Measurements from ENCODE around the gene PRKG1. TPM values are rescaled to one million over a fixed set of nuclear protein-coding genes. Genes with fewer than 3 reads are reported as not detected.

PRKG1 gene
- polyA plus RNA-seq, 2 donors: 0.84 to 0.87 TPM

- WGBS, 2 donors: 85% methylated on average over 3 of the region's 3 CpGs
- Histone ChIP-seq H3K27ac (ENCODE audit: low read depth in 2 of 2, low read length in 1 of 2) (no peak overlapping the region), H3K4me3 (ENCODE audit: low read depth in 1 of 2, low read length in 2 of 2) (no peak overlapping the region)
Observed at GRCh38 chr10:52115823-52116222, 1041.5 kb downstream of the PRKG1 start.

GRCh38 chr10:52119507-52119906 lies 1045.2 kb downstream of the PRKG1 start:
- Histone ChIP-seq H3K27ac (ENCODE audit: low read depth in 2 of 2, low read length in 1 of 2) (no peak overlapping the region), H3K4me3 (ENCODE audit: low read depth in 1 of 2, low read length in 2 of 2) (no peak overlapping the region), H3K36me3 (ENCODE audit: control insufficient read depth in 2 of 2, insufficient read depth in 2 of 2, low read length in 1 of 2) (no peaks in the 10 kb centered on the region), H3K27me3 (ENCODE audit: control insufficient read depth in 1 of 2, insufficient read depth in 2 of 2, low read length in 2 of 2) (no peaks in the 10 kb centered on the region), H3K9me3 (ENCODE audit: control insufficient read depth in 2 of 2, insufficient read depth in 1 of 2, low read depth in 1 of 2, low read length in 1 of 2) (no peaks in the 10 kb centered on the region), H3K4me1 (ENCODE audit: control insufficient read depth in 2 of 2, insufficient read depth in 2 of 2, low read length in 1 of 2) (no peaks in the 10 kb centered on the region)

More at GRCh38 chr10:52115823-52116222, 1041.5 kb downstream of the PRKG1 start:
- no peaks in the 10 kb centered on the region for H3K27me3 ChIP-seq (ENCODE audit: control insufficient read depth in 1 of 2, insufficient read depth in 2 of 2, low read length in 2 of 2)
- no peaks in the 10 kb centered on the region for H3K4me1 ChIP-seq (ENCODE audit: control insufficient read depth in 2 of 2, insufficient read depth in 2 of 2, low read length in 1 of 2)
- H3K9me3 ChIP-seq (ENCODE audit: control insufficient read depth in 2 of 2, insufficient read depth in 1 of 2, low read depth in 1 of 2, low read length in 1 of 2): no peaks in the 10 kb centered on the region
- H3K36me3 ChIP-seq (ENCODE audit: control insufficient read depth in 2 of 2, insufficient read depth in 2 of 2, low read length in 1 of 2): no peaks in the 10 kb centered on the region

GRCh38 chr10:52121688-52122087 lies 1047.4 kb downstream of the PRKG1 start:
- H3K9me3 ChIP-seq (ENCODE audit: control insufficient read depth in 2 of 2, insufficient read depth in 1 of 2, low read depth in 1 of 2, low read length in 1 of 2): no peaks in the 10 kb centered on the region
- H3K4me3 ChIP-seq (ENCODE audit: low read depth in 1 of 2, low read length in 2 of 2): no peak overlapping the region
- no peaks in the 10 kb centered on the region for H3K36me3 ChIP-seq (ENCODE audit: control insufficient read depth in 2 of 2, insufficient read depth in 2 of 2, low read length in 1 of 2)
- no peaks in the 10 kb centered on the region for H3K4me1 ChIP-seq (ENCODE audit: control insufficient read depth in 2 of 2, insufficient read depth in 2 of 2, low read length in 1 of 2)
- H3K27me3 ChIP-seq (ENCODE audit: control insufficient read depth in 1 of 2, insufficient read depth in 2 of 2, low read length in 2 of 2): no peaks in the 10 kb centered on the region
- H3K27ac ChIP-seq (ENCODE audit: low read depth in 2 of 2, low read length in 1 of 2): no peak overlapping the region
- 54 to 68% methylated on average over 4 of the region's 4 CpGs for WGBS, 2 donors

GRCh38 chr10:52128056-52128683 lies 1053.9 kb downstream of the PRKG1 start:
- no peaks in the 10 kb centered on the region for H3K36me3 ChIP-seq (ENCODE audit: control insufficient read depth in 2 of 2, insufficient read depth in 2 of 2, low read length in 1 of 2)
- H3K27ac ChIP-seq (ENCODE audit: low read depth in 2 of 2, low read length in 1 of 2): no peak overlapping the region
- H3K4me3 ChIP-seq (ENCODE audit: low read depth in 1 of 2, low read length in 2 of 2): no peak overlapping the region
- no peaks in the 10 kb centered on the region for H3K4me1 ChIP-seq (ENCODE audit: control insufficient read depth in 2 of 2, insufficient read depth in 2 of 2, low read length in 1 of 2)
- 74 to 76% methylated on average over 8 of the region's 8 CpGs for WGBS, 2 donors
- no peaks in the 10 kb centered on the region for H3K27me3 ChIP-seq (ENCODE audit: control insufficient read depth in 1 of 2, insufficient read depth in 2 of 2, low read length in 2 of 2)
- no peaks in the 10 kb centered on the region for H3K9me3 ChIP-seq (ENCODE audit: control insufficient read depth in 2 of 2, insufficient read depth in 1 of 2, low read depth in 1 of 2, low read length in 1 of 2)

GRCh38 chr10:52129410-52130178 lies 1055.3 kb downstream of the PRKG1 start:
- no peak overlapping the region for H3K27ac ChIP-seq (ENCODE audit: low read depth in 2 of 2, low read length in 1 of 2)
- WGBS, 2 donors: 93 to 95% methylated on average over 3 of the region's 3 CpGs
- H3K4me3 ChIP-seq (ENCODE audit: low read depth in 1 of 2, low read length in 2 of 2): no peak overlapping the region
- no peaks in the 10 kb centered on the region for H3K4me1 ChIP-seq (ENCODE audit: control insufficient read depth in 2 of 2, insufficient read depth in 2 of 2, low read length in 1 of 2)
- H3K9me3 ChIP-seq (ENCODE audit: control insufficient read depth in 2 of 2, insufficient read depth in 1 of 2, low read depth in 1 of 2, low read length in 1 of 2): no peaks in the 10 kb centered on the region
- H3K36me3 ChIP-seq (ENCODE audit: control insufficient read depth in 2 of 2, insufficient read depth in 2 of 2, low read length in 1 of 2): no peaks in the 10 kb centered on the region
- no peaks in the 10 kb centered on the region for H3K27me3 ChIP-seq (ENCODE audit: control insufficient read depth in 1 of 2, insufficient read depth in 2 of 2, low read length in 2 of 2)

GRCh38 chr10:52135101-52135500 lies 1060.8 kb downstream of the PRKG1 start:
- H3K27ac ChIP-seq (ENCODE audit: low read depth in 2 of 2, low read length in 1 of 2): no peak overlapping the region
- no peaks in the 10 kb centered on the region for H3K4me1 ChIP-seq (ENCODE audit: control insufficient read depth in 2 of 2, insufficient read depth in 2 of 2, low read length in 1 of 2)
- no peaks in the 10 kb centered on the region for H3K9me3 ChIP-seq (ENCODE audit: control insufficient read depth in 2 of 2, insufficient read depth in 1 of 2, low read depth in 1 of 2, low read length in 1 of 2)
- WGBS, 2 donors: 63 to 73% methylated on average over 2 of the region's 2 CpGs
- no peaks in the 10 kb centered on the region for H3K27me3 ChIP-seq (ENCODE audit: control insufficient read depth in 1 of 2, insufficient read depth in 2 of 2, low read length in 2 of 2)
- H3K4me3 ChIP-seq (ENCODE audit: low read depth in 1 of 2, low read length in 2 of 2): no peak overlapping the region
- no peaks in the 10 kb centered on the region for H3K36me3 ChIP-seq (ENCODE audit: control insufficient read depth in 2 of 2, insufficient read depth in 2 of 2, low read length in 1 of 2)

GRCh38 chr10:52136921-52137320 lies 1062.6 kb downstream of the PRKG1 start:
- no peaks in the 10 kb centered on the region for H3K36me3 ChIP-seq (ENCODE audit: control insufficient read depth in 2 of 2, insufficient read depth in 2 of 2, low read length in 1 of 2)
- H3K4me3 ChIP-seq (ENCODE audit: low read depth in 1 of 2, low read length in 2 of 2): no peak overlapping the region
- H3K9me3 ChIP-seq (ENCODE audit: control insufficient read depth in 2 of 2, insufficient read depth in 1 of 2, low read depth in 1 of 2, low read length in 1 of 2): no peaks in the 10 kb centered on the region
- H3K4me1 ChIP-seq (ENCODE audit: control insufficient read depth in 2 of 2, insufficient read depth in 2 of 2, low read length in 1 of 2): no peaks in the 10 kb centered on the region
- 87 to 94% methylated on average over 2 of the region's 2 CpGs for WGBS, 2 donors
- no peaks in the 10 kb centered on the region for H3K27me3 ChIP-seq (ENCODE audit: control insufficient read depth in 1 of 2, insufficient read depth in 2 of 2, low read length in 2 of 2)
- no peak overlapping the region for H3K27ac ChIP-seq (ENCODE audit: low read depth in 2 of 2, low read length in 1 of 2)

GRCh38 chr10:52143338-52143737 lies 1069.1 kb downstream of the PRKG1 start:
- Histone ChIP-seq H3K36me3 (ENCODE audit: control insufficient read depth in 2 of 2, insufficient read depth in 2 of 2, low read length in 1 of 2) (no peaks in the 10 kb centered on the region), H3K27ac (ENCODE audit: low read depth in 2 of 2, low read length in 1 of 2) (no peak overlapping the region), H3K4me1 (ENCODE audit: control insufficient read depth in 2 of 2, insufficient read depth in 2 of 2, low read length in 1 of 2) (no peaks in the 10 kb centered on the region), H3K4me3 (ENCODE audit: low read depth in 1 of 2, low read length in 2 of 2) (no peak overlapping the region), H3K27me3 (ENCODE audit: control insufficient read depth in 1 of 2, insufficient read depth in 2 of 2, low read length in 2 of 2) (no peaks in the 10 kb centered on the region), H3K9me3 (ENCODE audit: control insufficient read depth in 2 of 2, insufficient read depth in 1 of 2, low read depth in 1 of 2, low read length in 1 of 2) (no peaks in the 10 kb centered on the region)
- WGBS, 2 donors: 63 to 71% methylated on average over 1 of the region's 1 CpG

- no peaks in the 10 kb centered on the region for H3K4me1 ChIP-seq (ENCODE audit: control insufficient read depth in 2 of 2, insufficient read depth in 2 of 2, low read length in 1 of 2)
- no peaks in the 10 kb centered on the region for H3K27me3 ChIP-seq (ENCODE audit: control insufficient read depth in 1 of 2, insufficient read depth in 2 of 2, low read length in 2 of 2)
- H3K36me3 ChIP-seq (ENCODE audit: control insufficient read depth in 2 of 2, insufficient read depth in 2 of 2, low read length in 1 of 2): no peaks in the 10 kb centered on the region
- no peak overlapping the region for H3K4me3 ChIP-seq (ENCODE audit: low read depth in 1 of 2, low read length in 2 of 2)
- WGBS, 2 donors: 21 to 27% methylated on average over 1 of the region's 1 CpG
- H3K9me3 ChIP-seq (ENCODE audit: control insufficient read depth in 2 of 2, insufficient read depth in 1 of 2, low read depth in 1 of 2, low read length in 1 of 2): no peaks in the 10 kb centered on the region
- H3K27ac ChIP-seq (ENCODE audit: low read depth in 2 of 2, low read length in 1 of 2): no peak overlapping the region
Observed at GRCh38 chr10:52145636-52146035, 1071.3 kb downstream of the PRKG1 start.

- Histone ChIP-seq H3K4me3 (ENCODE audit: low read depth in 1 of 2, low read length in 2 of 2) (no peak overlapping the region), H3K27ac (ENCODE audit: low read depth in 2 of 2, low read length in 1 of 2) (no peak overlapping the region), H3K36me3 (ENCODE audit: control insufficient read depth in 2 of 2, insufficient read depth in 2 of 2, low read length in 1 of 2) (no peaks in the 10 kb centered on the region), H3K4me1 (ENCODE audit: control insufficient read depth in 2 of 2, insufficient read depth in 2 of 2, low read length in 1 of 2) (no peaks in the 10 kb centered on the region), H3K27me3 (ENCODE audit: control insufficient read depth in 1 of 2, insufficient read depth in 2 of 2, low read length in 2 of 2) (no peaks in the 10 kb centered on the region), H3K9me3 (ENCODE audit: control insufficient read depth in 2 of 2, insufficient read depth in 1 of 2, low read depth in 1 of 2, low read length in 1 of 2) (no peaks in the 10 kb centered on the region)
- 47 to 55% methylated on average over 2 of the region's 2 CpGs for WGBS, 2 donors
Observed at GRCh38 chr10:52146766-52147165, 1072.5 kb downstream of the PRKG1 start.

All from esophagus (tissue), 2 donors.